SK-N-SH (cell line): Measurements from ENCODE around the gene SHB.

Source experiments
- JUND ChIP-seq: IDR thresholded peaks from 2 replicates; pipeline ENCODE4 v1.4.0; 2012
- POLR2AphosphoS5 ChIP-seq: IDR thresholded peaks from 2 replicates; pipeline ENCODE4 v1.6.1; 2012; ENCODE audit warnings: low read depth, low read length
- YY1 ChIP-seq: IDR thresholded peaks from 2 replicates; pipeline ENCODE4 v1.4.0; 2012; ENCODE audit warnings: low read depth, mild to moderate bottlenecking
- TF ChIP-seq, protein P1 (sequence below): fragments of 200-600 bp; sonication (generic); IDR thresholded peaks from 2 replicates; pipeline ENCODE4 v1.6.1; 2017; ENCODE audit warnings: antibody characterized with exemption, mild to moderate bottlenecking, moderate library complexity
- TF ChIP-seq, protein P2 (sequence below): IDR thresholded peaks from 2 replicates; pipeline ENCODE4 v1.4.0; 2012; ENCODE audit warnings: low read depth, borderline replicate concordance

DNA sequence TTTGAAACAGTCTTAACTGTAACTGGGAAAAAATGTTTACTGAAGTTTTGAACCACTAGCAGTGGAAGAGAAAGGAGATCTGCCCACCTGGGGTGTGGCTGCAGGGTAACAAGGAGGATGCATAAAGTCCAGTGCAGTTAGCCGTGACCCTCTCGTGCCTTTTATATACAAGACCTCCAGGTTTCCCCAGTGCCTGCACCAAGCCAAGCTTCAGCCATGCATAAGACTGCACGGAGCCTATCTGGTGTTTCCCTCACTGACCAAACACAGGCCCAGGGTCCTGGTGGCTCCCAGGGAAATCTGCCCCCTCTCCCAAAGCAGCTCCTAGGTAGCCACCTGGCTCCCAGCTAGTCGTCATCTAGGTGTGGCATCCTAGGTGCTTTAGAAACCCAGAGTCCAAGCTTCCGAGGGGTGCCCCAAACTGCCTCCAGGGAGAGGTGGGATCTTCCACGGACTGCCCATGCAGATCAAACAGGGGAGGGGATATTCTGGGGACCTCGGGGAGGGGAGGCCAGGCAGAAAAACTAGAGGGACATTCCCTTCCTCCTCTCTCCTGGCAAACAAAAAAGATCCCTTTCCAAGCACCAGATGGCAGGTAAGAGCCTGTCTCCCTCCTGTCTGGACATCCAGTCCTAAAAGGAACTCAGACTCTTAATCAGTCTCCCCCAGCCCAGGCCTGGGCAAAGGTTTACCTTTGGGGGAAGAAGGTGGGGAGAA, 2.7 kb downstream of the SHB start:
- TF ChIP-seq YY1 (no peak), POLR2AphosphoS5 (no peak), JUND (no peak)
- TF ChIP-seq, protein P1, sequence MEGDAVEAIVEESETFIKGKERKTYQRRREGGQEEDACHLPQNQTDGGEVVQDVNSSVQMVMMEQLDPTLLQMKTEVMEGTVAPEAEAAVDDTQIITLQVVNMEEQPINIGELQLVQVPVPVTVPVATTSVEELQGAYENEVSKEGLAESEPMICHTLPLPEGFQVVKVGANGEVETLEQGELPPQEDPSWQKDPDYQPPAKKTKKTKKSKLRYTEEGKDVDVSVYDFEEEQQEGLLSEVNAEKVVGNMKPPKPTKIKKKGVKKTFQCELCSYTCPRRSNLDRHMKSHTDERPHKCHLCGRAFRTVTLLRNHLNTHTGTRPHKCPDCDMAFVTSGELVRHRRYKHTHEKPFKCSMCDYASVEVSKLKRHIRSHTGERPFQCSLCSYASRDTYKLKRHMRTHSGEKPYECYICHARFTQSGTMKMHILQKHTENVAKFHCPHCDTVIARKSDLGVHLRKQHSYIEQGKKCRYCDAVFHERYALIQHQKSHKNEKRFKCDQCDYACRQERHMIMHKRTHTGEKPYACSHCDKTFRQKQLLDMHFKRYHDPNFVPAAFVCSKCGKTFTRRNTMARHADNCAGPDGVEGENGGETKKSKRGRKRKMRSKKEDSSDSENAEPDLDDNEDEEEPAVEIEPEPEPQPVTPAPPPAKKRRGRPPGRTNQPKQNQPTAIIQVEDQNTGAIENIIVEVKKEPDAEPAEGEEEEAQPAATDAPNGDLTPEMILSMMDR, result 0 out of 2 replicates have a peak, but pooled peaks have one; percentile 25
- TF ChIP-seq, protein P2, sequence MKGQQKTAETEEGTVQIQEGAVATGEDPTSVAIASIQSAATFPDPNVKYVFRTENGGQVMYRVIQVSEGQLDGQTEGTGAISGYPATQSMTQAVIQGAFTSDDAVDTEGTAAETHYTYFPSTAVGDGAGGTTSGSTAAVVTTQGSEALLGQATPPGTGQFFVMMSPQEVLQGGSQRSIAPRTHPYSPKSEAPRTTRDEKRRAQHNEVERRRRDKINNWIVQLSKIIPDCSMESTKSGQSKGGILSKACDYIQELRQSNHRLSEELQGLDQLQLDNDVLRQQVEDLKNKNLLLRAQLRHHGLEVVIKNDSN, result no peak
